WTC11 (cell line): ENCODE results near the gene CCDC83. TPM values are rescaled to one million over a fixed set of nuclear protein-coding genes. Genes with fewer than 3 reads are reported as not detected.
A peak's percentile ranks its signal among the peaks of the same experiment; 100 is the strongest.

ENCODE experiments used
- ATAC-seq: fragments of 200-7000 bp; cut with Tn5 transposase; 2 replicates; pipeline ENCODE4 v1.10.0; 2021; ENCODE audit warnings: mild to moderate bottlenecking, moderate library complexity
- CTCF ChIA-PET: fragments of 300-600 bp; sonication (Branson Sonifier 250); formaldehyde crosslinking; loops from one replicate; lab custom pipeline; 2021; ENCODE audit warnings: antibody characterized with exemption; lab: Charles Lee
- POLR2A ChIA-PET: fragments of 350-600 bp; sonication (Branson Sonifier 250); formaldehyde crosslinking; loops from one replicate; lab custom pipeline; 2021; ENCODE audit warnings: antibody characterized with exemption; lab: Charles Lee
- DNase-seq: peaks from one replicate; pipeline ENCODE4 v3.0.0; 2021; ENCODE audit warnings: low spot score
- H3K27ac Mint-ChIP-seq: 2 replicates; pipeline ENCODE4 v1.8.0; 2021; ENCODE audit warnings: mixed read lengths
- H3K27me3 Mint-ChIP-seq: 2 replicates; pipeline ENCODE4 v1.8.0; 2021; ENCODE audit warnings: low read depth, mild to moderate bottlenecking, moderate library complexity, mixed read lengths
- H3K36me3 Mint-ChIP-seq: 2 replicates; pipeline ENCODE4 v1.8.0; 2021; ENCODE audit warnings: mixed read lengths
- H3K4me1 Mint-ChIP-seq: 2 replicates; pipeline ENCODE4 v1.8.0; 2022; ENCODE audit warnings: mixed read lengths
- H3K4me3 Mint-ChIP-seq: 2 replicates; pipeline ENCODE4 v1.8.0; 2021; ENCODE audit warnings: mild to moderate bottlenecking, moderate library complexity, mixed read lengths
- H3K9me3 Mint-ChIP-seq: 2 replicates; pipeline ENCODE4 v1.8.0; 2021; ENCODE audit warnings: mixed read lengths
- ATF1 ChIP-seq: sonication (generic); formaldehyde crosslinking; IDR thresholded peaks from 2 replicates; pipeline ENCODE4 v1.8.1; 2023; ENCODE audit warnings: mild to moderate bottlenecking, moderate library complexity, missing genetic modification reagents
- GABPB1 ChIP-seq: sonication (generic); formaldehyde crosslinking; IDR thresholded peaks from 2 replicates; pipeline ENCODE4 v1.8.1; 2023; ENCODE audit warnings: mild to moderate bottlenecking, missing genetic modification reagents
- HMGA2 ChIP-seq: fragments of 250-450 bp; sonication (Bioruptor Pico); IDR thresholded peaks from 2 replicates; pipeline ENCODE4 v1.4.0; 2021; ENCODE audit warnings: mild to moderate bottlenecking, moderate library complexity
- JAZF1 ChIP-seq: fragments of 250-450 bp; sonication (Bioruptor Pico); IDR thresholded peaks from 2 replicates; pipeline ENCODE4 v1.9.0; 2021; ENCODE audit warnings: moderate library complexity, mild to moderate bottlenecking, inconsistent platforms
- MXD4 ChIP-seq: fragments of 250-450 bp; sonication (Bioruptor Pico); IDR thresholded peaks from 2 replicates; pipeline ENCODE4 v1.8.0; 2021; ENCODE audit warnings: mild to moderate bottlenecking, moderate library complexity, borderline replicate concordance
- PRDM15 ChIP-seq: sonication (generic); formaldehyde crosslinking; IDR thresholded peaks from 2 replicates; pipeline ENCODE4 v1.8.0; 2022; ENCODE audit warnings: missing genetic modification reagents
- PRRX2 ChIP-seq: fragments of 250-450 bp; sonication (Bioruptor Pico); IDR thresholded peaks from 2 replicates; pipeline ENCODE4 v1.8.0; 2021; ENCODE audit warnings: mild to moderate bottlenecking
- ZBTB21 ChIP-seq: sonication (generic); formaldehyde crosslinking; IDR thresholded peaks from 2 replicates; pipeline ENCODE4 v1.8.1; 2023; ENCODE audit warnings: mild to moderate bottlenecking, missing genetic modification reagents, borderline replicate concordance
- ZNF232 ChIP-seq: sonication (generic); formaldehyde crosslinking; IDR thresholded peaks from 2 replicates; pipeline ENCODE4 v1.8.0; 2022; ENCODE audit warnings: mild to moderate bottlenecking, missing genetic modification reagents
- total RNA-seq: library from RNA; stranded (reverse); gene quantifications from 3 replicates; pipeline ENCODE4 v1.2.3, GENCODE V29; 2021
- TF ChIP-seq, protein P1 (sequence below): fragments of 250-450 bp; sonication (Bioruptor Pico); conservative IDR thresholded peaks from 2 replicates; pipeline ENCODE4 v1.9.0; 2021; ENCODE audit warnings: mild to moderate bottlenecking
- TF ChIP-seq, protein P2 (sequence below): sonication (generic); formaldehyde crosslinking; IDR thresholded peaks from 2 replicates; pipeline ENCODE4 v1.8.0; 2023; ENCODE audit warnings: missing genetic modification reagents
- TF ChIP-seq, protein P3 (sequence below): sonication (generic); formaldehyde crosslinking; IDR thresholded peaks from 2 replicates; pipeline ENCODE4 v1.8.1; 2023; ENCODE audit warnings: mild to moderate bottlenecking, moderate library complexity, missing genetic modification reagents
- TF ChIP-seq, protein P4 (sequence below): sonication (generic); formaldehyde crosslinking; IDR thresholded peaks from 2 replicates; pipeline ENCODE4 v1.8.1; 2023; ENCODE audit warnings: mild to moderate bottlenecking, missing genetic modification reagents, moderate library complexity

Gene CCDC83
- total RNA-seq, 1 experiment from 2014 or later = not detected

DNA sequence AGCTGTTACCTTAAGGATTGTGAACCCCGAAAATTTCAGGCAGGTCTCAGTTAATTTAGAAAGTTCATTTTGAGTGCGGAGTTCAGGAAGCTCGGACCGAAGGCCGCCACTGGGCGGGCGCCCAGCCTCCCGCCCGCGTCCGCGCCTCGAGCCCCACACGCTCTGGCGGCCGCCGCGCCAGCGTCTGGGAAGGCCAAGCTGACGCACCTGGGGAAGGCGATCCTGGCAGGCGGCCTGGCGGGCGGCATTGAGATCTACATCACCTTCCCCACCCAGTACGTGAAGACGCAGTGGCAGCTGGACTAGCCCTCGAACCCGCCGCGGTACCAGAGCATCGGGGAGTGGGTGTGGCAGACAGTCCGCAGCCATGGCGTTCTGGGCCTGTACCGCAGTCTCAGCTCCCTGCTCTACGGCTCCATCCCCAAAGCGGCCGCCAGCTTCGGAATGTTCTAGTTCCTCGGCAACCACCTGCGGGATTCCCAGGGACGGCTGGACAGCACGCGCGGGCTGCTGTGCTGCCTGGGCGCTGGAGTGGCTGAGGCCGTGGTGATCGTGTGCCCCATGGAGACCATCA lies 79.5 kb downstream of the CCDC83 start:
- Mint-ChIP-seq H3K9me3 (peaks cover 20% of the 10 kb centered on the region), H3K4me3 (no peak overlapping the region), H3K27ac (no peak overlapping the region), H3K4me1 (peaks cover 4% of the 10 kb centered on the region; the same call in 1 of the 2 replicates), H3K36me3 (peaks cover 3% of the 10 kb centered on the region; the same call in 1 of the 2 replicates), H3K27me3 (peaks cover 58% of the 10 kb centered on the region)
- ChIA-PET POLR2A (no interaction called here), CTCF (interaction anchor here (1.3 kb wide), 1 partner anchor 80 kb away, joined by 5 read pairs; the partner anchor contains the start of gene CCDC83)
- peak; percentile 38 for DNase-seq
- no peak for TF ChIP-seq JAZF1 (CRISPR knock-in tag)
- TF ChIP-seq, protein P1, sequence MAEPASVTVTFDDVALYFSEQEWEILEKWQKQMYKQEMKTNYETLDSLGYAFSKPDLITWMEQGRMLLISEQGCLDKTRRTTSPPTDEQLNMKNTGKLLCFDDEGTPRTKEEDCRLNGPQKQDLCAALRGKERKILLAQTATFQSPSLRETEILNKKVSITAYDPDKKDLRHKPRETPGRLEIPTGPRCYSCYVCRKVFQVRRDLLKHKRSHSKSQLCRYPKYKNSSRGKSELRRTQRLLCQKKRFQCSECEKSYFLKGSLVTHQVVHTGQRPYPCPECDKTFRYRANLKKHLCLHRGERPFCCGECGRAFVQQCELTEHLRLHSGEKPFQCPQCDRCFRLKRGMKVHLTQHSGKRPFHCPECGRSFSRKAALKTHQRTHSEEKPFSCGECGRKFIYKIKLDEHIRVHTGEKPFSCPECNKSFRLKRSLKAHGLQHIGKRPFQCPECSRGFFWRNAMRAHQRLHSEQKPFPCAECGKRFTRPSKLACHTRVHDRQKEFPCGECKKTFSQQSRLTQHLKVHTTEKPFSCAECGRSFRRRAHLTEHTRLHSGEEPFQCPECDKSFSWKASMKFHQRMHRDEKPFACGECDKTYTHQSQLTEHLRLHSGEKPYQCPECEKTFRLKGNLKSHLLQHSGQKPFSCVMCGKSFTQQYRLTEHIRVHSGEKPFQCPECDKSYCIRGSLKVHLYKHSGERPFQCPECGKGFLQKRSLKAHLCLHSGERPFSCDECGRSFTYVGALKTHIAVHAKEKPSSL (CRISPR knock-in tag) = no peak
- TF ChIP-seq, protein P2, sequence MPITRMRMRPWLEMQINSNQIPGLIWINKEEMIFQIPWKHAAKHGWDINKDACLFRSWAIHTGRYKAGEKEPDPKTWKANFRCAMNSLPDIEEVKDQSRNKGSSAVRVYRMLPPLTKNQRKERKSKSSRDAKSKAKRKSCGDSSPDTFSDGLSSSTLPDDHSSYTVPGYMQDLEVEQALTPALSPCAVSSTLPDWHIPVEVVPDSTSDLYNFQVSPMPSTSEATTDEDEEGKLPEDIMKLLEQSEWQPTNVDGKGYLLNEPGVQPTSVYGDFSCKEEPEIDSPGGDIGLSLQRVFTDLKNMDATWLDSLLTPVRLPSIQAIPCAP (CRISPR knock-in tag) = no peak
- TF ChIP-seq ATF1 (CRISPR knock-in tag) = no peak
- no peak for TF ChIP-seq PRRX2 (CRISPR knock-in tag)
- TF ChIP-seq ZNF232 (CRISPR knock-in tag) = no peak
- TF ChIP-seq MXD4 (CRISPR knock-in tag) = no peak
- no peak for TF ChIP-seq HMGA2 (CRISPR knock-in tag)
- TF ChIP-seq PRDM15 (CRISPR knock-in tag) = no peak
- ATAC-seq = peak; percentile 66

- ChIA-PET POLR2A (no interaction called here), CTCF (no interaction called here)
- peaks cover 3% of the 10 kb centered on the region; the same call in 1 of the 2 replicates for H3K36me3 Mint-ChIP-seq
- no peak overlapping the region for H3K4me3 Mint-ChIP-seq
- H3K9me3 Mint-ChIP-seq = peaks cover 12% of the 10 kb centered on the region
- ATAC-seq (no peak), DNase-seq (no peak)
- H3K27ac Mint-ChIP-seq = no peak overlapping the region
- H3K4me1 Mint-ChIP-seq = peaks cover 4% of the 10 kb centered on the region; the same call in 1 of the 2 replicates
- TF ChIP-seq GABPB1 = no peak
- TF ChIP-seq, protein P3, sequence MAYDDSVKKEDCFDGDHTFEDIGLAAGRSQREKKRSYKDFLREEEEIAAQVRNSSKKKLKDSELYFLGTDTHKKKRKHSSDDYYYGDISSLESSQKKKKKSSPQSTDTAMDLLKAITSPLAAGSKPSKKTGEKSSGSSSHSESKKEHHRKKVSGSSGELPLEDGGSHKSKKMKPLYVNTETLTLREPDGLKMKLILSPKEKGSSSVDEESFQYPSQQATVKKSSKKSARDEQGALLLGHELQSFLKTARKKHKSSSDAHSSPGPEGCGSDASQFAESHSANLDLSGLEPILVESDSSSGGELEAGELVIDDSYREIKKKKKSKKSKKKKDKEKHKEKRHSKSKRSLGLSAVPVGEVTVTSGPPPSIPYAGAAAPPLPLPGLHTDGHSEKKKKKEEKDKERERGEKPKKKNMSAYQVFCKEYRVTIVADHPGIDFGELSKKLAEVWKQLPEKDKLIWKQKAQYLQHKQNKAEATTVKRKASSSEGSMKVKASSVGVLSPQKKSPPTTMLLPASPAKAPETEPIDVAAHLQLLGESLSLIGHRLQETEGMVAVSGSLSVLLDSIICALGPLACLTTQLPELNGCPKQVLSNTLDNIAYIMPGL (CRISPR knock-in tag) = no peak
- TF ChIP-seq, protein P4, sequence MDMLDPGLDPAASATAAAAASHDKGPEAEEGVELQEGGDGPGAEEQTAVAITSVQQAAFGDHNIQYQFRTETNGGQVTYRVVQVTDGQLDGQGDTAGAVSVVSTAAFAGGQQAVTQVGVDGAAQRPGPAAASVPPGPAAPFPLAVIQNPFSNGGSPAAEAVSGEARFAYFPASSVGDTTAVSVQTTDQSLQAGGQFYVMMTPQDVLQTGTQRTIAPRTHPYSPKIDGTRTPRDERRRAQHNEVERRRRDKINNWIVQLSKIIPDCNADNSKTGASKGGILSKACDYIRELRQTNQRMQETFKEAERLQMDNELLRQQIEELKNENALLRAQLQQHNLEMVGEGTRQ (CRISPR knock-in tag) = 0 out of 2 replicates have a peak, but pooled peaks have one; percentile 20
- TF ChIP-seq ZBTB21 = no peak
- peaks cover 47% of the 10 kb centered on the region for H3K27me3 Mint-ChIP-seq
Observed at GRCh38 chr11:85935751-85936150, 80.6 kb downstream of the CCDC83 start.
